Right lobe of liver (tissue), 4 donors: ENCODE results near the gene EPS8L1.

Source experiments
- CTCF ChIP-seq, 4 donors: fragments of 200-600 bp in 3 of 4; fragments of 450-650 bp in 1 of 4; IDR thresholded peaks; one replicate each; pipeline versions ENCODE4 v1.5.1 to v1.8.0; 2016 to 2022; ENCODE audit warnings: antibody characterized with exemption in 4 of 4, mild to moderate bottlenecking in 2 of 4
- POLR2A ChIP-seq: fragments of 450-650 bp; IDR thresholded peaks from one replicate; pipeline ENCODE4 v1.6.1; 2017; ENCODE audit warnings: antibody characterized with exemption, mild to moderate bottlenecking
- donor health status: DM: no; HTN: no; CAD: no.
- donor health status: DM: no; HTN: no; CAD: no.
- donor health status: DM: no; HTN: yes; CAD: no.

DNA sequence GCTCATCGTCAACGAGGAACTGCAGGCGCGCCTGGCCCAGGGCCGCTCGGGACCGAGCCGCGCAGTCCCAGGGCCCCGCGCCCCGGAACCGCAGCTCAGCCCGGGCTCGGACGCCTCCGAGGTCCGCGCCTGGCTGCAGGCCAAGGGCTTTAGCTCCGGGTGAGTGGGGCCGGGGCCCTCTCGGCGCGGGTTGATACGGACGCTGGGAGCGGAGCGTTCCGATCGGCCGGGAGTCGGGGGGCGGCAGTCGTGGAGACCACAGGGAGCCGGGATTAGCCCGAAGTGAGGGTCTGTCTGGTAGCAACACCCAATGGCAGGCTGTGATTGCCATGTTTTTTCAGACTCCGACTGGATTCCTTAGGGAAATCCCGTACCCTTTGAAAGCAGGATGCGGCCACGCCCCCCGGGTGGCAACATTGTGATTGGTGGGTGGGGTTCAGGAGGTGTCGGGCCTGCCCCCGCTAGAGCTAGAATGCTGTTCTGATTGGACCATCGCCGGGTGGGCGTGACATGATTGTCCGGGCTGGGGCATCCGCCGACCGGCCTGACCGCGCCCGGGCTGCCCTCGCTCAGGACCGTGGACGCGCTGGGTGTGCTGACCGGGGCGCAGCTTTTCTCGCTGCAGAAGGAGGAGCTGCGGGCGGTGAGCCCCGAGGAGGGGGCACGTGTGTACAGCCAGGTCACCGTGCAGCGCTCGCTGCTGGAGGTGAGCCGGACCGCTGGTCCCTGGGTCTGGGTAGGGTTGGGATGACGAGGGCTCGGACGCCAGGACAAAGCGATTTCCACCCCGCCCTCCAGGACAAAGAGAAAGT lies 11.3 kb downstream of the EPS8L1 start:
- TF ChIP-seq POLR2A (peak; percentile 15), CTCF (IDR thresholded peaks at IDR 0.05) (no peak)
